COLO668 (cell line): ENCODE data around the gene TSGA10IP.

Experiments used
- DNase-seq: peaks from one replicate; lab custom pipeline; 2025; ENCODE audit not compliant: unreplicated experiment; lab: John Stamatoyannopoulos, UW

Gene TSGA10IP

GRCh38 chr11:66003291-66003690, 58.0 kb downstream of the TSGA10IP start:
- DNase-seq, result peak; percentile 20

GRCh38 chr11:66004186-66004585, 58.9 kb downstream of the TSGA10IP start:
- peak; percentile 24 for DNase-seq

GRCh38 chr11:66006134-66006890, 61.0 kb downstream of the TSGA10IP start:
- DNase-seq, result no peak

- DNase-seq, result no peak
Observed at GRCh38 chr11:66006891-66007176, 61.6 kb downstream of the TSGA10IP start.

GRCh38 chr11:66007201-66007634, 61.9 kb downstream of the TSGA10IP start:
- peak; percentile 22 for DNase-seq

GRCh38 chr11:66008095-66008467, 62.8 kb downstream of the TSGA10IP start:
- no peak for DNase-seq

GRCh38 chr11:66008468-66009101, 63.3 kb downstream of the TSGA10IP start:
- DNase-seq, result peak; percentile 14
